Right hindlimb (tissue), 1 donor: ENCODE data around the gene HSD17B1.
"Not testable (repeated sequence)": the region's sequence is repeated elsewhere in the genome, so short reads cannot be mapped to it uniquely, and the experiment has no call there.

Experiments
- DNase-seq: peaks from one replicate; pipeline ENCODE4 v3.0.0-alpha.2; 2018

The HSD17B1 gene

DNA sequence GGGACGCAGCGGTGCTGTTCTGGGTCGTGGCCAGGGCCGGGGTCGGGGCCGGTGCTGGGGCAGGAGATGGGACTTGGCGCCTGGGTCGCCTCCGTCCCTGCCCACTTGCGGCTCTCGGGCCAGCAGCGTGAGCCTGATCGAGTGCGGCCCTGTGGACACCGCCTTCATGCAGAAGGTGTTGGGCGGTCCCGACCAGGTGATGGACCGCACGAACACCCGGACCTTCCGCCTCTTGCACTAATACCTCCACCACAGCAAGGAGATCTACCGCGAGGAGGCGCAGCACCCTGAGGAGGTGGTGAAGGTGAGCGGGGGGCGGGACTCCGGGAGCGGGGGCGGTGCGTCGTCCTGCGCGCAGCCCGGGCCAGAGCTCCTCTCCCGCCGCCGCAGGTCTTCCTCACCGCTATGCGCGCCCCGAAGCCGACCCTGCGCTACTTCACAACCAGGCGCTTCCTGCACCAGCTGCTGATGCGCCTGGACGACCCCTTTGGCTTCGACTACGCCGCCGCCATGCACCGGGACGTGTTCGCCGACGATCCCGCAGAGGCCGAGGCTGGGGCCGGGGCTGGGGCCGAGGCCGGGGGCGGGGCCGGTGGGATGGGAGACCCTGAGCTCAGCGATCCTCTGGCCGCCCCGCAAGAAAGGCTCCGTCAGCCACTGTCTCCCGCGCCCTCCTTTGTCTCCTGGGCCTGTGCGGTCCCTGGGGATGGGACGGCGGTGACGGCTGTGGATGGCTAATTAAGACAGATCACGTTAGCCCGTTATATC is 4.5 kb upstream of the HSD17B1 start:
- peak; percentile 75 for DNase-seq

DNA sequence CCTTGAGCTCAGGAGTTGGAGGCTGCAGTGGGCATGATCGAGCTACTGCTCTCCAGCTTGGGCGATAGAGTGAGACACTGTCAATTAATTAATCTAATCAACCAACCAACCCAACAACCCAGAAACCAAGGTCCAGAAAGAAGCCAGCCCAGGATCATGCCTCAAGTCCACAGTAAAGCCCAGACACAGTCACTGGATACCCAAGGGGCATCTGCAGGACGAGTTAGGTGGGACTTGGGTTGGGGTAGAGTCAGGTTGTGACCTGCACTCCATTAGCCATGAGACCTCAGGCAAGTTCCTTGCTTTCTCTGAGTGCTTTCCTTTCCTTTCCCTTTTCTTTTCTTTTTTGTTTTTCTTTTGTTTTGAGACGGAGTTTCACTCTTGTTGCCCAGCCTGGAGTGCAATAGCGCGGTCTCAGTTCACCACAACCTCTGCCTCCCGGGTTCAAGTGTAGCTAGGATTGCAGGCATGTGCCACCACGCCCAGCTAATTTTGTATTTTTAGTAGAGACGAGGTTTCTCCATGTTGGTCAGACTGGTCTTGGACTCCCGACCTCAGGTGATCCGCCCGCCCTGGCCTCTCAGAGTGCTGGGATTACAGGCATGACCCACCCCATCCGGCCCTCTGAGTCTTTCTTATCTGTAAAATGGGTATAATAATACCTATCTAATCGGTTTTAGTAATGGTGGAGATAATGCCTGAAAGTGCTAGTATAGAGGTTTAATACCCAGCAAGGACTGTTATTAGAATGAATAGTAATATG is 3.5 kb upstream of the HSD17B1 start:
- no peak for DNase-seq

DNA sequence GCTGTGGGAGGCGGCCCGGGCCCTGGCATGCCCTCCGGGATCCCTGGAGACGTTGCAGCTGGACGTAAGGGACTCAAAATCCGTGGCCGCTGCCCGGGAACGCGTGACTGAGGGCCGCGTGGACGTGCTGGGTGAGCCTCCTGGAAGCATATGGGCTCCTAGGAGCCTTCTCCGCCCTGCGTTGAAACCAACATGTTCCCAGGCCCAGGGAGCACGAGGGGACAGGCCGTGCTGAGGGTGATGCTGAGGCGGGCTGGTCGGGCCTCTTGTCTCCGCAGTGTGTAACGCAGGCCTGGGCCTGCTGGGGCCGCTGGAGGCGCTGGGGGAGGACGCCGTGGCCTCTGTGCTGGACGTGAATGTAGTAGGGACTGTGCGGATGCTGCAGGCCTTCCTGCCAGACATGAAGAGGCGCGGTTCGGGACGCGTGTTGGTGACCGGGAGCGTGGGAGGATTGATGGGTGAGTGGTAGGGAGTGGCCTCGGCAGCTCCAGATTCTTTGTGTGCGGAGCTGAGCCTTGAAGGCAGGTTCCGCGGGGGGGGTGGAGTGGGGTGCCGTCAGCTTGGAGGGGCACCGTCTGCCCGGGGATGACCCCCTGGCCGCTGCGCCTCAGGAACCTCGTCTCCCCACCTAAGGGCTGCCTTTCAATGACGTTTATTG is 567 bp downstream of the HSD17B1 start:
- no peak for DNase-seq

DNA sequence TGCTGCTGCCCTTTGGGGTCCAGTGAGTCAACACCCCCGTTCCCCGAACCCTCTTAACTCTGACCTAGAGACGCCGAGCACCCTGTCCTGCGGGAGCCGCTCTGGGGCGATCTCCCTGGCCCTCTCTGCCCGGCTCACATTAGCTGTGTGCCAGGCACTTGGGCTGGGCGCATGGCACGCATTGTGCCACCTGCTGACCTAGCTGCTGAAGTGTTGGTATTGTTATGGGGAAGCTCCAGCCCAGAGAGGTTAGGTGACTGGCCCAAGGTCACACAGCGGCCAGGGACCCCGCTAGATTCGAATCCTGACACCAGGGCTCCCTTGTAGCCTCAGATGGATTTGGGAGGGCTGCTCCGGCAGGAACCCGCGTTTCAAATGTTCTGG is 1.1 kb downstream of the HSD17B1 start:
- DNase-seq = no peak

DNA sequence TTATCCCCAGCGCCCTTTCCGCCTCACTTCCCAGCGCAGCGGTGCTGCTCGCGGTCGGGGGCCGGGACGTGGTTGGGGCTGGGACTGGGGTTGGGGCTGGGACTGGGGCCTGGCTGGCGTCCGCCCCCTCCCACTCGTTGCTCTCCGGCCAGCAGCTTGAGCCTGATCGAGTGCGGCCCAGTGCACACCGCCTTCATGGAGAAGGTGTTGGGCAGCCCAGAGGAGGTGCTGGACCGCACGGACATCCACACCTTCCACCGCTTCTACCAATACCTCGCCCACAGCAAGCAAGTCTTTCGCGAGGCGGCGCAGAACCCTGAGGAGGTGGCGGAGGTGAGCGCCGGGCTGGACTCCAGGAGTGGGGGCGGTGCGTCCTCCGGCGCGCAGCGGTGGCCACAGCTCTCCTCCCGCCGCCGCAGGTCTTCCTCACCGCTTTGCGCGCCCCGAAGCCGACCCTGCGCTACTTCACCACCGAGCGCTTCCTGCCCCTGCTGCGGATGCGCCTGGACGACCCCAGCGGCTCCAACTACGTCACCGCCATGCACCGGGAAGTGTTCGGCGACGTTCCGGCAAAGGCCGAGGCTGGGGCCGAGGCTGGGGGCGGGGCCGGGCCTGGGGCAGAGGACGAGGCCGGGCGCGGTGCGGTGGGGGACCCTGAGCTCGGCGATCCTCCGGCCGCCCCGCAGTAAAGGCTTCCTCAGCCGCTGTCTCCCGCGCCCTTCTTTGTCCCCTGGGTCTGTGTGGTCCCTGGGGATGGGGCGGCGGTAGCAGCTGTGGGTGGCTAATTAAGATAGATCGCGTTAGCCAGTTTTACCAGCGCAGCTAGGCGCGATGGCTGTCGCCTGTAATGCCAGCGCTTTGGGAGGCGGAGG is 1.8 kb downstream of the HSD17B1 start:
- peak; percentile 95 for DNase-seq

DNA sequence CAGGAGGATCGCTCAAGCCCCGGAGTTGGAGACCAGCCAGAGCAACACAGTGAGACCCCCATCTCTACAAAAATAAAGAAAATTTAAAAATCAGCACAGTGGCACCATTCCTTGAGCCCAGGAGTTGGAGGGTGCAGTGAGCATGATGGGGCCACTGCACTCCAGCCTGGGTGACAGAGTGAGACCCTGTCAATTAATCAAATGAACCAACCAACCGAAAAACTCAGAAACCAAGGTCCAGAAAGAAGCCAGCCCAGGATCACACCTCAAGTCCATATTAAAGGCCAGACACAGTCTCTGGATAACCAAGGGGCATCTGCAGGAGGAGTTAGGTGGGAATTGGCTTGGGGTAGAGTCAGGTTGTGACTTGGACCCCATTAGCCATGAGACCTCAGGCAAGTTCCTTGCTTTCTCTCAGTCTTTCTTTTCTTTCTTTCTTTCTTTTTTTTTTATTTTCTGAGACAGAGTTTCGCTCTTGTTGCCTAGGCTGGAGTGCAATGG is 2.4 kb downstream of the HSD17B1 start:
- DNase-seq = no peak

DNA sequence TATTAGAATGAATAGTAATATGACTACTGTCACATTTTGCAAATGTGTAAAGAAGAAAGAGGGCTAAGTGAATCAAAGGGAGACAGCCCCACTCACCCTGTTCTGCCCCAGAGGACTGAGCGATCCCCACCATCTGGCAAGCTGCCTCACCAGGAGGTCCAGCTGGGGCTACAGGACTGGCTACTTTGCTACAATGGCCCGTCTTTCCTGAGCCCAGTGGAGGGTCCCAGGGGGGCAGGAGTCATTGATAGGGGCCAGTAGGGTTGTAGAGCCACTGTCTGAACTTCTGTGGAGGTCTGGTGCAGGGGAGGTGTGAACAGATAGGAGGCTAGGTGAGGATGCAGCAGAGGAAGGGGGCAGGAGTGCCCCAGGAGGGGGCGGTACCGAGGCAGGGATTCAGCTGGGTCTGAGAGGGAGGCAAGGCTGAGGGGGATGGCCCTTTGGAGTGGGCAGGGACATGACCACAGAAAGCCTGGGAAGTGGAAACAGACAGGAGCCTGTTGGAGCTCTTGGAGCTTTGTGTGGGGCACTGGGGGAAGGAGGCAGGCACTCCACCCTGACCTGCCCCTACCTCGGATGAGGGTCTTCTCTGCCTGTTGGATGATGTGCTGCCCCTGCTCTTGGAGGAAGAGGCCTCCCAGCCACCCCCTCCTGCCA is 3.4 kb downstream of the HSD17B1 start:
- not testable (repeated sequence) for DNase-seq

DNA sequence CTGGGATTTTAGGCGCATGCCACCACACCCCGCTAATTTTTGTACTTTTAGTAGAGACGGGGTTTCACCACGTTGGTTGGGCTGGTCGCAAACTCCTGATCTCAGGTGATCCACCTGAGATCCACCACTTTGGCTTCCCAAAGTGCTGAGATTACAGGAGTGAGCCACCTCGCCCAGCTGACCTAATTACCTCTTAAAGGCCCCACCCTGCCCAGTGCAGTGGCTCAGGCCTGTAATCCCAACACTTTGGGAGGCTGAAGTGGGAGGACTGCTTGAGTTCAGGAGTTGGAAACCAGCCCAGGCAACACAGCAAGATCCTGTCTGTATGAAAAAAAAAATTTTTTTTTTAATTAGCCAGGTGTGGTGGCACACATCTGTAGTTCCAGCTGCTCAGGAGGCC is 6.4 kb downstream of the HSD17B1 start:
- no peak for DNase-seq

DNA sequence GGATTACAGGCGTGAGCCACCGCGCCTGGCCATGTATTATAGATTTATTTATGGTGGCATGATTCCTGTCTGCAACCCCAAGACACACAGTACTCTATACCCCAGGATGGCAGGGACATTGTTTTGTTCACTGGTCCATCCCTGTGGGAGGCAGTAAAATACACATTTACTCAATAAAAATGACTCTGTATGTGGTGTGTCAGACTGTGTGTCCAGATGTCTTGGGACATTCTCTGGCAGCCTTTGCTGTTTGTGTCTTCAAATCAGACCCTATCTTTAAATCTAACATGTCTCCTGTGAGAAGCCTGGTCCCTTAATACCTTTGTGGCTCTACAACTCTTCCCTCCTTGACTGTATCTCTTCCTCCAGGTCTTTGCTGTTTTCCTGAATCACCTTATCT is 7.5 kb downstream of the HSD17B1 start:
- DNase-seq = no peak

DNA sequence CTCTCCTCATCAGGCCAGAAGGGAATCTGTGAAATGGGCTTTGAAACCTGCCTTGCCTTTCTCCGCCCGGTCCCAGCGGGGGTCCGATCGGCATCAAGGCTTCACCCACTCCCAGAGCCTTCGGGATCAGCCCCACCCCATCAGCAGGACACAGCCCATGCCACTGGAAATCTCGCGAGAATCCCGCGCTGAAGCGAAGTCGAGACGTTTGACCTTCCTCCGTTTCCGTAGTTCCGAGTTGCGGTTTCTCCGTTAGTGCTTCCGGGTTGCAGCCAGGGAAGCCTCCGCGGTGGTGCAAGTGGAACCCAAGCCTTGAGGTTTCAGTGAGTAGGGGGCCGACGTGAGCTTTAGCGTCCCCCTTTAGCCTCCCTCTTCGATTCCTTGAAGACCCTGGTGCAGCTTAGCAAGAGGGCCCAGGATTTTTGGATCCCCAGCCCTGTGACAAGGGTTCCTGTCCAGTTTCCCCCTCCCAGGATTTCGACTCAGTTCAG is 9.2 kb downstream of the HSD17B1 start, which contains the start of gene COASY:
COASY (plus strand) TSS at position 252 of the 491 bp plus-strand sequence. CDS start 475 bp downstream, outside the sequence.
- DNase-seq = peak; percentile 98

DNA sequence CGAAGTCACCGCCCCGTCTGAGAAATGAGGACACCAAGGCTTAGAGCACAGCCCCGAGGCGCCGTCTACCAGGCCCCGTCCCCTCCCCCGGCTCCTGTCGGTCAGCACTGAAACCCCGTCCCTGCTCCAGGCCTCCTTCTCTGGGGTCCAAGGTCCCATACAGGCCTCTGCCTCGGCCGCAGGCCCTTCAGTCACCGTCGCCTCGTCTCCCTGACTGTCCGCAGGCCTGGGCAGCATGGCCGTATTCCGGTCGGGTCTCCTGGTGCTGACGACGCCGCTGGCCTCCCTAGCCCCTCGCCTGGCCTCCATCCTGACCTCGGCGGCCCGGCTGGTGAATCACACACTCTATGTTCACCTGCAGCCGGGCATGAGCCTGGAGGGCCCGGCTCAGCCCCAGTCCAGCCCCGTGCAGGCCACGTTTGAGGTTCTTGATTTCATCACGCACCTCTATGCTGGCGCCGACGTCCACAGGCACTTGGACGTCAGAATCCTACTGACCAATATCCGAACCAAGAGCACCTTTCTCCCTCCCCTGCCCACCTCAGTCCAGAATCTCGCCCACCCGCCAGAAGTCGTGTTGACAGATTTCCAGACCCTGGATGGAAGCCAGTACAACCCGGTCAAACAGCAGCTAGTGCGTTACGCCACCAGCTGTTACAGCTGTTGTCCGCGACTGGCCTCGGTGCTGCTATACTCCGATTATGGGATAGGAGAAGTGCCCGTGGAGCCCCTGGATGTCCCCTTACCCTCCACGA is 9.8 kb downstream of the HSD17B1 start:
- no peak for DNase-seq

DNA sequence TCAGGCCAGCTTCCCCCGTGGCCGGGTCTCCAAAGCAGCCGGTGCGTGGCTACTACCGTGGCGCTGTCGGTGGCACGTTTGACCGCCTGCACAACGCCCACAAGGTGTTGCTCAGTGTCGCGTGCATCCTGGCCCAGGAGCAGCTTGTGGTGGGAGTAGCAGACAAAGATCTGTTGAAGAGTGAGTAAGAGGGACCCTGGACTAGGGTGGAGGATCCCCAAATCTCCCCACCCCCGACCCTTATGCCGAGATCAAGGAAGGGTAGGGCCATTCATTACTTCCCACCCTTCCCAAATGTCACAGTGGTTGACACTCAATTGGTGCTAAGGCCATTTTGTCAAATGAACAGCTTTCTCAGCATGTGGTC is 10.4 kb downstream of the HSD17B1 start:
- DNase-seq = no peak

DNA sequence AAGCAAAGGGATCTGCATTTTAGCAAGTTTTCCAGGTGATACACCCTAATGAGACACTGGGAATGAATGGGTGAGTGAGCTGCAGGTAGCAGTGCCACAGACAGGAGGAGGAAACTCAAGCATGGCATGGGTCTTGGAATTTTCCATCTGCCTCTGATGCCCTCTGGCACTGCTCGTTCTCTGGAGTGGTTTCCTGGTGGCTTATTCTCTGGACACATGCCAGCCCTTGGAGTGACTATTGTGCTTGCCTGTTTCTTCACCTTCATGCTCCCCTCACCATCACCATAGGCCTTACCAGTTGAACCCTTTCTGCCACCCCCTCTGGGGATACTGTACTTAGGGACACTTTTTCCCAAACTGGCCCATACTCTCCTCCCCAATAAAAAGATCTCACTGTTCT is 10.8 kb downstream of the HSD17B1 start:
- no peak for DNase-seq

DNA sequence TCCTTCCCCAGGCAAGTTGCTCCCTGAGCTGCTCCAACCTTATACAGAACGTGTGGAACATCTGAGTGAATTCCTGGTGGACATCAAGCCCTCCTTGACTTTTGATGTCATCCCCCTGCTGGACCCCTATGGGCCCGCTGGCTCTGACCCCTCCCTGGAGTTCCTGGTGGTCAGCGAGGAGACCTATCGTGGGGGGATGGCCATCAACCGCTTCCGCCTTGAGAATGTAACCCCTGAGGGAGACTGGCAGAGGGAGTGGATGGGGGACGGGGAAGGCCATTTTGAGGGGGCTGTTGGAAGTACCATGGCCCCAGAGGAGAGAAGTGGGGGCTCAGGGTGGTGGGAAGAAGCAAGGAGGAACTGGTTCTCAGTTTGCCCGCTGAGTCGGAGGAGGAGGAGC is 11.2 kb downstream of the HSD17B1 start:
- DNase-seq = no peak

DNA sequence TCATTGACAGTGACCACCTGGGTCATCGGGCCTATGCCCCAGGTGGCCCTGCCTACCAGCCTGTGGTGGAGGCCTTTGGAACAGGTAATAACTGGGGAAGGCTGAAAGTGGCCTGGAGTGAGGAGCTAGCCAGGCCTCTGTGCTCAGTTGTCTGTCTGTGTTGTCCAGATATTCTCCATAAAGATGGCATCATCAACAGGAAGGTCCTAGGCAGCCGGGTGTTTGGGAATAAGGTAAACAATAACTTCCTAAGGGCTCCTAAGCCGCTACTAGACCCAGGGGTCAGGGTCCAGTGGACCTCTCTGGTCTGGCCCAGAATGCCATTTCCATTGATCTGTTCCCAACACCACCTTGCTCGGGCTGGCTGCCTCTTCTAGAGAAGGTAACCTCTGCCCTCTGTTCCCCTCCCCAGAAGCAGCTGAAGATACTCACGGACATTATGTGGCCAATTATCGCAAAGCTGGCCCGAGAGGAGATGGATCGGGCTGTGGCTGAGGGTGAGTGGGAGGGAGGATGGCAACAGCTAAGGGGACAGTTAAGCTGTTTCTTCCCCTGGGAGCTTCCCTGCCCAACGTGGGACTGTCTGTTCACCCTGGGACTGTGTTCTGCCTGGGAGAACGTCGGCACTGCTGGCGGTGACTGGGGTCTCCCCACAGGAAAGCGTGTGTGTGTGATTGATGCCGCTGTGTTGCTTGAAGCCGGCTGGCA is 12.2 kb downstream of the HSD17B1 start:
- peak; percentile 18 for DNase-seq

DNA sequence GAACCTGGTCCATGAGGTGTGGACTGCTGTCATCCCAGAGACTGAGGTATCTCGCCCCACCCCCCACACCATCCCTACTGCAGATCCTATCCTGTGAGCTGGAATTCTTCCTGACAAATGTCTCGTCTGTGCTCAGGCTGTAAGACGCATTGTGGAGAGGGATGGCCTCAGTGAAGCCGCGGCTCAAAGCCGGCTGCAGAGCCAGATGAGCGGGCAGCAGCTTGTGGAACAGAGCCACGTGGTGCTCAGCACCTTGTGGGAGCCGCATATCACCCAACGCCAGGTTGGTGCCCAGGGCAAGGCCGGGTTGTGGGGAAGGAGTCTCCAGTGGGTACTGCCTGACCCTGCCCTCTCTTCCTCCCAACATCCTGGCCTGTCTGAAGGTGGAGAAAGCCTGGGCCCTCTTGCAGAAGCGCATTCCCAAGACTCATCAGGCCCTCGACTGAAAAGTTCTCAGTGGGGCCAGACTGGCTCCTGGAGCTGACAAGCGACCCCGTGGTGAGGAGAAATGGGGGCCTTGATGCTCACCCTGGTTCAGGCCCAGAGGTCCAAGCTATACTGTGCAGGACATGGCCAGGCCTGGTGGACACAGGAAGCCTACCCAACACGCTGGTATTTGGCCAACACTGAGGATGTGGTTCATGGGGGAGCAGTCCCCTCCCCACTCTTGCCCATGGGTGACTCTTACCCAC is 12.9 kb downstream of the HSD17B1 start:
- peak; percentile 16 for DNase-seq

DNA sequence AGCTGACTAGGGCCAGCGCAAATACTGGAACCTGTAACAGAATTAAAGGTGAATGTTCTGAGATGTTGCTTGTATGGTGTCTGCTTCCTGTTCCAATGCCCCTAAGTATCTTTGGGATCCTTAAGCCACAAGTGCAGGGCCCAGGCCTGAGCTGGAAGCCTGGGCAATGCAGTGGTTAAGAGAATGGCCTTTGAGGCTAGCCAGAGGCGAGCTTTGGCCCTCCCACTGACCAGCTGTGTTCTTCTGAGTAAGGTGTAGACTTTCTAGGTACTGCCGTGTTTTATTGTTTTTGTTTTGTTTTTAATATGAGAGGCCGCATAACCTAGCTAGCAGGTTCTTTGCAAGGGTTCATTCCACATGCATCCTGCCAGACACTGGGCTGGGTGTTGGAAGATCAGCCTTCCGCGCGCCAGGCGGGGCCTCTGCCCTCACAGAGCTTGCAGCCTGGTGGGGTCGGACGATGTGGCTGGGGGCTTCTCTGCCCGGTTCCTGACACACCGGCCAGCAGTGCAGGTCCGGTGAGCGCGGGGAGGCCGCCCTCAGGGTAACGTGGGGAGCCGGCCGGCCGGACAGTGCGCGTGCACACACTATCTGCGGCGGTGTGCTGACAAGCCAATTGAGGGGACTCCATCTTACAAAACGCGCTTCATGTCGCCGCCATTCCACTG is 13.6 kb downstream of the HSD17B1 start:
- DNase-seq = no peak

DNA sequence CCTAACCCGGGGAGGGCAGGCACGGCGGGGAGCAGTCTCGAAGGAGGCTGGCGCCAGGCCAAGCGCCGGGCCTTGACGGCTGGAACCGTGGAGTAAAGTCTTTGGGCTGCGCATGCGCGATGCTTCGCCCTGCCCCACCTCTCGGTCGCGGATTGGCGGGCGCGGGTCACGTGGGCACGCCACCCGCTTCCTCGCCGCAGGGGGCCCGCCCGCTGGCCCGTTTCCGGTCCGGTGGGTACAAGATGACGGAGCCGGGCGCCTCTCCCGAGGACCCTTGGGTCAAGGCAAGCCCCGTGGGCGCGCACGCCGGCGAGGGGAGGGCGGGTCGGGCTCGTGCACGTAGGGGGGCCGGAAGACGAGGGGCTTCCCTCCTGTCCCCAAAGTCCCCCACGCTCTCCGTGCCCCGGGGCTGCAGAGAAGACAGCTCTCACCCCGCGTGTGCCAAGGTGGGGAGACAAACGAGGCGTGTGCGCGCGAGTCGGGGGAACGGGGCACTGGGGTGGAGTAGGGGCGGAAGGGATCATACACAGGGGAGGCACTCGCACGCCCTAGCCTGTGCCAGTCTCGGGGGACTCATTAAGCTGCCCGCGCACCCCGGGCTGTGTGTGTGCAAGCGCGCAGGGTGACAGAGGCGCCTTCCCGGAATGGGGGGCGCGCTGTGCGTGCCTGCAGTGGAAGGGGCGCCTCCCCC is 14.3 kb downstream of the HSD17B1 start, which contains the start of gene MLX:
MLX (plus strand) TSS at position 218 of the 691 bp plus-strand sequence; CDS start at position 243, 25 bp downstream.
- DNase-seq = peak; percentile 93
